Measurements from ENCODE around the gene FMNL2.

DNA sequence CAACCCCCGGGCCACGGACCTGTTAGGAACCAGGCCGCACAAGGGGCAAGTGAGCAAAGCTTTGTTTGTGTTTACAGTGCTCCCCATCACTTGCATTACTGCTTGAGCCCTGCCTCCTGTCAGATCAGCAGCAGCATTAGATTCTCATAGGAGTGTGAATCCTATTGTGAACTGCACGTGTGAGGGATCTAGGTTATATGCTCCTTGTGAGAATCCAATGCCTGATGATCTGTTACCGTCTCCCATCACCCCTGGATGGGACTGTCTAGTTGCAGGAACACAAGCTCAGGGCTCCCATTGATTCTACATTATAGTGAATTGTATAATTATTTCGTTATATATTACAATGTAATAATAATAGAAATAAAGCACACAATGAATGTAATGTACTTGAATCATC, 125.6 kb downstream of the FMNL2 start:
- TF ChIP-seq, protein P1, sequence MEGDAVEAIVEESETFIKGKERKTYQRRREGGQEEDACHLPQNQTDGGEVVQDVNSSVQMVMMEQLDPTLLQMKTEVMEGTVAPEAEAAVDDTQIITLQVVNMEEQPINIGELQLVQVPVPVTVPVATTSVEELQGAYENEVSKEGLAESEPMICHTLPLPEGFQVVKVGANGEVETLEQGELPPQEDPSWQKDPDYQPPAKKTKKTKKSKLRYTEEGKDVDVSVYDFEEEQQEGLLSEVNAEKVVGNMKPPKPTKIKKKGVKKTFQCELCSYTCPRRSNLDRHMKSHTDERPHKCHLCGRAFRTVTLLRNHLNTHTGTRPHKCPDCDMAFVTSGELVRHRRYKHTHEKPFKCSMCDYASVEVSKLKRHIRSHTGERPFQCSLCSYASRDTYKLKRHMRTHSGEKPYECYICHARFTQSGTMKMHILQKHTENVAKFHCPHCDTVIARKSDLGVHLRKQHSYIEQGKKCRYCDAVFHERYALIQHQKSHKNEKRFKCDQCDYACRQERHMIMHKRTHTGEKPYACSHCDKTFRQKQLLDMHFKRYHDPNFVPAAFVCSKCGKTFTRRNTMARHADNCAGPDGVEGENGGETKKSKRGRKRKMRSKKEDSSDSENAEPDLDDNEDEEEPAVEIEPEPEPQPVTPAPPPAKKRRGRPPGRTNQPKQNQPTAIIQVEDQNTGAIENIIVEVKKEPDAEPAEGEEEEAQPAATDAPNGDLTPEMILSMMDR (conservative IDR thresholded peaks at IDR 0.05; ENCODE audit: low read depth, low read length): no peak
- no peak for TF ChIP-seq EZH2 (IDR thresholded peaks at IDR 0.05; ENCODE audit: borderline replicate concordance, low read depth, low read length, poor library complexity, severe bottlenecking)

Data from A673 (cell line).